ENCODE results near the gene DRD2.
"Not testable (repeated sequence)": the region's sequence is repeated elsewhere in the genome, so short reads cannot be mapped to it uniquely, and the experiment has no call there.

DRD2 gene

DNA sequence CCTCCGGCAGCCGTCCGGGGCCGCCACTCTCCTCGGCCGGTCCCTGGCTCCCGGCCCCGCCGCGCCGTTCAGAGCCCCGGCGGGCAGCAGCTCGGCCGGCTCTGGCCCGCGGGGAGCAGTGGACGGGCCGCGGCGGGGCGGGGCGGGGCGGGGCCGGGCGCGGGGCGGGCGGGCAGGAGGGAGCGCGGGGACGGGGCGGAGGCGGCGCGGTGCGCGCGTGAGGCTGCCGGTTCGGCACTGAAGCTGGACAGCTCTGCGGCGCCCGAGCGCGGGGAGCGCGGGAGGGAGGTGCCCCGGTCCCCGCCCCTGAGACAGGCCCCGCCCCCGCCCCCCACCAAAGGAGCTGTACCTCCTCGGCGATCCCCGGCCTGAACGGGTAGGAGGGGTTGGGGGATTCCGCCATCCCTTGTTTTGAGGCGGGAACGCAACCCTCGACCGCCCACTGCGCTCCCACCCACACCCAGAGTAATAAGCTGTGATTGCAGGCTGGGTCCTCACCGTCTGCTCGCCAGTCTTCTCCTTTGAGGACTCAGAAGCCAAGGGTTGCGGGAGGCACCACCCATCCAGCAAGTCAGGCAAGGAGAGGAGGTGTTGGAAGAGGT is at the start of gene DRD2:
DRD2 (minus strand) TSS at position 239 of the 602 bp plus-strand sequence. CDS start 50,747 bp downstream, outside the sequence.
- DNase-seq, result no peak

DNA sequence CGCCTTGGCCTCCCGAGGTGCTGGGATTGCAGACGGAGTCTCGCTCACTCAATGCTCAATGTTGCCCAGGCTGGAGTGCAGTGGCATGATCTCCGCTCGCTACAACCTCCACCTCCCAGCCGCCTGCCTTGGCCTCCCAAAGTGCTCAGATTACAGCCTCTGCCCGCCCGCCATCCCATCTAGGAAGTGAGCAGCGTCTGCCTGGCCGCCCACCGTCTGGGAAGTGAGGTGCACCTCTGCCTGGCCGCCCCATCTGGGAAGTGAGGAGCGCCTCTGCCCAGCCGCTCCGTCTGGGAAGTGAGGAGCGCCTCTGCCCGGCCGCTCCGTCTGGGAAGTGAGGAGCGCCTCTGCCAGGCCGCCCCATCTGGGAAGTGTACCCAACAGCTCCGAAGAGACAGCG is 48.7 kb upstream of the DRD2 start:
- not testable (repeated sequence) for DNase-seq

GRCh38 chr11:113521737-113522517 is 46.7 kb upstream of the DRD2 start:
- DNase-seq, result no peak

DNA sequence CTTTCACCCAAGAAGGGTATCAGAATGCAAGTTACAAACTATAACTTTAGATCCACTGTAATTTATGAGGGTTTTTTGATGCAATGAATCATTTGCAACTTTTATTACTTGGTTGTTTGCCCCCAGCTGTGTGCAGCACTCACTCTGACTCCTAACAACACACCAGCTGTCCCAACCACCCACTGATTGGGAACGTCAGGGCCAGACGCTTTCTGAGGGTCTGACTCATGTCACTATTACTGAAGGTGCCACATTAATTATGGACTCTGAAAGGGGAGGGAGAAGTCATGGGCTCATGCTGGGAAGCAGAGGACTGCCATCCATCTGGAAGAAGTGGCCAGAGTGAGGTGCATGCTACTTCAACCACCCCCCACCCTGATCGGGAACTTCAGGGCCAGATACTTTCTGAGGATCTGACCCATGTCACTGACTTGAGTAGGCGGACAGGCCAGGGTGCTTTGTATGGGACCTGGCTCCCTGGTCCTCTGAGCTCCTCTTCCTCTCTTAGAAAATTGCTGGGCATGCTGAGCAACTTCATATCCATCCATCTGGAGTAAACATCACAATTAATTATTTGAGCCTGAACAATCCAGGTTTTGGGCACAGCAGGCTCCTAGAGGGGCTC is 44.9 kb upstream of the DRD2 start:
- no peak for DNase-seq

DNA sequence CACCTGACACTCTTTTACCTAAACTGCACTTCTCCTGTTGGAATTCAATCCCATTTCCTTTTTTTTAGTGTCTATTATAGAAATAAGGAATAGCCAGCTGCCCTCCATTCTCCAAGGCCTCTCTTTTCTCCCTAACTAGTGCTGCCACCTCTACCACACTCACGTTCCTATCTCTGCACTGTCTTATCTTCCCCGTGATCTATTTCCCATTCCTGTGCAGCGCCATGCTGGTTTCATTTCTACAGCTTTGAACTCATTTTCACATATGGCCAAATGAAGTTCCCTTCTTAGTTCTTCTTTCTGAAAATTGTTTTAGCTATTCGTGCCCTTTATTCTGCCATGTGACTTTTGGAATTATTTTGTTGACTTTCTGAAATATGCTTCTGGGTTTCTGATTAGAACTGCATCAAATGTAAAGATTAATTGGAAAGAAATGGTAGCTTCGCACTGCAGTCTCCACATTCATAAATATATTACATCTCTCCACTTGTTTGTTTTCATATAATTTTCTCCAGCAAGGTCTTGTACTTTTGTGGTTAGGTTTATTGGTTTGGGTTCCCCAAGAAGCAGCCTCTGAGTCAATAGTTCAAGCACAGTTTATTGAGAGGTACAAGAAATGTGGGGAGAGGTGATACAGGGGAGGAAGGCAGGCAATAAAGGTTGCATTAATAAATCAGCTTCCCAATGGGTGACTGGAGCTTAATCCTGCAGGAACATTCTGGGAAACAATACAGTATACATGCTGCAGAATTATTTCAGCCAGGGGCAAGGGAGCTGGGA is 43.7 kb upstream of the DRD2 start:
- DNase-seq, result no peak

- no peak for DNase-seq
Observed at GRCh38 chr11:113517361-113517760, 42.2 kb upstream of the DRD2 start.

GRCh38 chr11:113514856-113515255 is 39.7 kb upstream of the DRD2 start:
- no peak for DNase-seq

DNA sequence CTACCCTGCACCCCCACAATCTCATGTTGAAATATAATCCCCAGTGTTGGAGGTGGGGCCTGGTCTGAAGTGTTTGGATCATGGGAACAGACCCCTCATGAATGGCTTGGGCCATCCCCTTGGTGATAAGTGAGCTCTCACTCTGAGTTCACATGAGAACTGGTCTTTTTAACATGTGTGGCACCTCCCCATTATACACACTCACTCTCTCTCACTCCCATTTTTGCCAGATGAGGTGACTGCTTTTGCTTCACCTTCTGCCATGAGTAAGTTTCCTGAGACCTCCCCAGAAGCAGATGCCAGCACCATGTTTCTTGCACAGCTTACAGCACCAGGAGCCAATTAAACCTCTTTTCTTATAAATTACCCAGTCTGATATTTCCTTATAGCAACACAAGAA is 32.1 kb upstream of the DRD2 start:
- no peak for DNase-seq

GRCh38 chr11:113506893-113507292 is 31.7 kb upstream of the DRD2 start:
- no peak for DNase-seq

DNA sequence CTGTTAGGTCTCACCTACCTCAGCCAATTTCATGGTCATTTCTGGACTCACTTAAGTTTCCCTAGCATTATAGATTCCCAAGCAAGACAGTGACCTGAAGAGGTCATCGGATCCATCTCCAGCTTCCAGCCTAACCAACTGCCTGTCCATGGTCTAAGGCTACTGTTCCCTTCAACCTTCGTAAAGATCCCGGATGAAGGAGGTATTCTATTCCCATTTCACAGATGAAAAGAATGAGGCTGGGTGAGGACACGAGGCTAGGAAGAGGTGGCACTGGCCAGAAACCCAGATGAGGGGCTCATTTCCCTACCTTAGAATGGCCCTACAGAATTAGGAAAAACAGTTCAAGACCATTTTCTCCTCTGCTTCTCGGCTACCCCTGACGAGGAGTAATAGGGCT is 31.3 kb upstream of the DRD2 start:
- no peak for DNase-seq

GRCh38 chr11:113505541-113506375 is 30.6 kb upstream of the DRD2 start:
- DNase-seq, result no peak

- no peak for DNase-seq
Observed at GRCh38 chr11:113505046-113505445, 29.8 kb upstream of the DRD2 start.

GRCh38 chr11:113504586-113504985 is 29.4 kb upstream of the DRD2 start:
- no peak for DNase-seq

DNA sequence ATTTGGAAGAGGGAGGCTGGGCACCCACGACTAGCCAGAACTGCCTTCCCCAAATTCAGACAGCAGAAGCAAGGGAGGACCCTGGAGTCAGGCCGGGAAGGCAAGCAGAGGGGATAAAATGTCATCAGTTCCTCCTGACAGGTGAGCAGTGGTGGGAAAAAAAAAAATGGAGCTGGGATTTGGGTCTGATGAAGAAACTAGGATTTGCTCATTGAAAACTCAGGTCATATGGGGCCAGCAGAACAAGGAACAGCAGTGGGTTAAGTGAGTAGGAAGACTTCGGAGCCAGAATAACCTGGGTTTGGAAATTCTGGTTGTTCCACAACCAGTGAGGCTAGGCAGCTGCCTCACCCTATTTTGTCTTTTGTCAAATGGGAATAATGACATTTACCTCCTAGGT is 28.9 kb upstream of the DRD2 start:
- no peak for DNase-seq

GRCh38 chr11:113497066-113497910 is 22.1 kb upstream of the DRD2 start:
- DNase-seq, result no peak

- no peak for DNase-seq
Observed at GRCh38 chr11:113496026-113496651, 20.9 kb upstream of the DRD2 start.

DNA sequence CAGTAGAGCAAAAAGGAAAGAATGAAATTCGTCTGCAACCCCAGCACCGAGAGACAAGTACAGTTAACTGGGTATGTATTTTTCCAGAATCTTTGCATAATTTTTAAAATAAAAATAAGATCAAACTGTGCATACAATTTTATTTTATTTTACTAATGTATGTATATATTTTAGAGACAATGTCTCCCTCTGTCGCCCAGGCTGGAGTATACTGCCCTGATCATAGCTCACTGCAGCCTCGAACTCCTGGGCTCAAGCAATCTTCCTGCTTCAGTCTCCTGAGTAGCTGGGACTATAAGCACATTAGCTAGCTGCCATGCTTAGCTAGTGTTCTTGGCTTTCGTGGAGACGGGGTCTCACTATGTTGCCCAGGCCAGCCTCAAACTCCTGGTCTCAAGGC is 18.8 kb upstream of the DRD2 start:
- DNase-seq, result no peak

DNA sequence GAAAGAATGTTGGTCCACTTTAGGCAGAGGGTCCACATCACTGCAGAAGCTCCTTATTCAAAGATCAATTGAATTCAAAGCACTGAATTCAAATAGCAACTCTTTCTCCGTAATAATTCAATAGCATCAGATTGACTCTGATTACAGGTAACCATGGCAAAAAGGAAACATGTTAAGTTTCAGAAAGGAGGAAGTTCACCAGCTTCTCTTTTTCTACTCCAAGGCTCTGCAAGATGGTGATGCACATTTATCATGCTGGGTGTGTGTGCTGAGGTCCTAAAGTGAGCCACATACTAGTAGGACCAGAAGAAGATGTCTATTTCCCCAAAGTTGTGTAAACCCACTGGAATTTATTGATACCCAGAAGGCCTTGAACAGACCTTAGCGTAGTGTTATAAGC is 18.0 kb upstream of the DRD2 start:
- no peak for DNase-seq

DNA sequence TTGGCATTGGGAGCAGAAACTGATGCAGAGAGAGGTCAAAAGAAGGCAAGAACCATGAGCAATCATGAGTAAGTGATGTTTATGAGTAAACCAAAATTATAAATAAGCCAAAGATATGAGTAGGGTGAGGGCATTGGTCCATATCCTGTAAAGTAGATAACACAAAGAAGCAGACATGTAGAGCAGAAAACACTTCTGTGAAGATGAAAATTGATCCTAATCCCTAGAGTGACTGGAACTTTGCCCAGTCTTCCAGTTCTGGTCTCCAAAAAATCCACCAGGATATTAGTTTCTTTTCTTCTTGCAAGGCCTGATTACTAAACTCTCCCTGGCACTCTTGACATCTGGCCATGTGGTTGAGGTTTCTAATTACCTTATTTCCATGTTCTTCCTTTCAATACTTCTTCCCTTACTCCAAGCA is 13.7 kb upstream of the DRD2 start:
- DNase-seq, result no peak

- no peak for DNase-seq
Observed at GRCh38 chr11:113487622-113488021, 12.4 kb upstream of the DRD2 start.

- DNase-seq, result no peak
Observed at GRCh38 chr11:113484223-113484622, 9.0 kb upstream of the DRD2 start.
